ENCODE data around the gene TCHH.

The TCHH gene

DNA sequence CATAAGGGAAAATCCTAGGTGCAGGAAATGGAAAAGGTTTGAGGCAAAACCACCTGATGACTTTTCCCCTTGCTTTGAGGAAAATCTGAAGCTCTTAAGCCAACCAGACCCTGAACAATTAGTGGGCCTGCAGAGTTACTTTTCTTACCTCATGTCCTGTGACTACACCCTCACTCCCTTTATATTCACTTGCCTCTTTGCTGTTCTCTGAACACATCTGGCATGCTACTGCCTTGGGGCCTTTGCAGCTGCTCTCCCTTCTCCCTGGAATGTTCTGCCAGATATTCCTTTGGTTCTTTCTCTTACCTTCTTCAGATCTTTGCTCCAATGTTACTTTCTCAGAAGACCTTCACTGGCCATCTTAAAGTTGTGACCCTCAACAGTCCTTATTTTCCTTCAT is 22.0 kb upstream of the TCHH start:
- TF ChIP-seq SNAI2 (CRISPR knock-in tag; IDR thresholded peaks at IDR 0.05) (no peak), ZNF565 (CRISPR knock-in tag; conservative IDR thresholded peaks at IDR 0.05; ENCODE audit: low read depth) (no peak), CSDC2 (CRISPR knock-in tag; IDR thresholded peaks at IDR 0.05) (no peak), GLIS3 (CRISPR knock-in tag; IDR thresholded peaks at IDR 0.05) (no peak), OSR1 (CRISPR knock-in tag; IDR thresholded peaks at IDR 0.05) (no peak), TOX (CRISPR knock-in tag; IDR thresholded peaks at IDR 0.05; ENCODE audit: borderline replicate concordance) (no peak), TCF4 (CRISPR knock-in tag; IDR thresholded peaks at IDR 0.05; ENCODE audit: borderline replicate concordance) (no peak), ZFP30 (CRISPR knock-in tag; IDR thresholded peaks at IDR 0.05) (no peak), PPARA (CRISPR knock-in tag; IDR thresholded peaks at IDR 0.05; ENCODE audit: borderline replicate concordance) (no peak), RARB (CRISPR knock-in tag; IDR thresholded peaks at IDR 0.05) (no peak), BACH2 (CRISPR knock-in tag; IDR thresholded peaks at IDR 0.05; ENCODE audit: borderline replicate concordance) (no peak), ZFP3 (CRISPR knock-in tag; IDR thresholded peaks at IDR 0.05) (no peak), ESRRG (CRISPR knock-in tag; IDR thresholded peaks at IDR 0.05) (no peak), ZNF70 (CRISPR knock-in tag; IDR thresholded peaks at IDR 0.05) (no peak), ZC3H10 (CRISPR knock-in tag; IDR thresholded peaks at IDR 0.05) (no peak)
- TF ChIP-seq, protein P1, sequence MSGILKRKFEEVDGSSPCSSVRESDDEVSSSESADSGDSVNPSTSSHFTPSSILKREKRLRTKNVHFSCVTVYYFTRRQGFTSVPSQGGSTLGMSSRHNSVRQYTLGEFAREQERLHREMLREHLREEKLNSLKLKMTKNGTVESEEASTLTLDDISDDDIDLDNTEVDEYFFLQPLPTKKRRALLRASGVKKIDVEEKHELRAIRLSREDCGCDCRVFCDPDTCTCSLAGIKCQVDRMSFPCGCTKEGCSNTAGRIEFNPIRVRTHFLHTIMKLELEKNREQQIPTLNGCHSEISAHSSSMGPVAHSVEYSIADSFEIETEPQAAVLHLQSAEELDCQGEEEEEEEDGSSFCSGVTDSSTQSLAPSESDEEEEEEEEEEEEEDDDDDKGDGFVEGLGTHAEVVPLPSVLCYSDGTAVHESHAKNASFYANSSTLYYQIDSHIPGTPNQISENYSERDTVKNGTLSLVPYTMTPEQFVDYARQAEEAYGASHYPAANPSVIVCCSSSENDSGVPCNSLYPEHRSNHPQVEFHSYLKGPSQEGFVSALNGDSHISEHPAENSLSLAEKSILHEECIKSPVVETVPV (CRISPR knock-in tag; IDR thresholded peaks at IDR 0.05): no peak
- TF ChIP-seq, protein P2, sequence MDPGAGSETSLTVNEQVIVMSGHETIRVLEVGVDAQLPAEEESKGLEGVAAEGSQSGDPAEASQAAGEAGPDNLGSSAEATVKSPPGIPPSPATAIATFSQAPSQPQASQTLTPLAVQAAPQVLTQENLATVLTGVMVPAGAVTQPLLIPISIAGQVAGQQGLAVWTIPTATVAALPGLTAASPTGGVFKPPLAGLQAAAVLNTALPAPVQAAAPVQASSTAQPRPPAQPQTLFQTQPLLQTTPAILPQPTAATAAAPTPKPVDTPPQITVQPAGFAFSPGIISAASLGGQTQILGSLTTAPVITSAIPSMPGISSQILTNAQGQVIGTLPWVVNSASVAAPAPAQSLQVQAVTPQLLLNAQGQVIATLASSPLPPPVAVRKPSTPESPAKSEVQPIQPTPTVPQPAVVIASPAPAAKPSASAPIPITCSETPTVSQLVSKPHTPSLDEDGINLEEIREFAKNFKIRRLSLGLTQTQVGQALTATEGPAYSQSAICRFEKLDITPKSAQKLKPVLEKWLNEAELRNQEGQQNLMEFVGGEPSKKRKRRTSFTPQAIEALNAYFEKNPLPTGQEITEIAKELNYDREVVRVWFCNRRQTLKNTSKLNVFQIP (CRISPR knock-in tag; IDR thresholded peaks at IDR 0.05; ENCODE audit: borderline replicate concordance, low read depth): no peak
- TF ChIP-seq, protein P3, sequence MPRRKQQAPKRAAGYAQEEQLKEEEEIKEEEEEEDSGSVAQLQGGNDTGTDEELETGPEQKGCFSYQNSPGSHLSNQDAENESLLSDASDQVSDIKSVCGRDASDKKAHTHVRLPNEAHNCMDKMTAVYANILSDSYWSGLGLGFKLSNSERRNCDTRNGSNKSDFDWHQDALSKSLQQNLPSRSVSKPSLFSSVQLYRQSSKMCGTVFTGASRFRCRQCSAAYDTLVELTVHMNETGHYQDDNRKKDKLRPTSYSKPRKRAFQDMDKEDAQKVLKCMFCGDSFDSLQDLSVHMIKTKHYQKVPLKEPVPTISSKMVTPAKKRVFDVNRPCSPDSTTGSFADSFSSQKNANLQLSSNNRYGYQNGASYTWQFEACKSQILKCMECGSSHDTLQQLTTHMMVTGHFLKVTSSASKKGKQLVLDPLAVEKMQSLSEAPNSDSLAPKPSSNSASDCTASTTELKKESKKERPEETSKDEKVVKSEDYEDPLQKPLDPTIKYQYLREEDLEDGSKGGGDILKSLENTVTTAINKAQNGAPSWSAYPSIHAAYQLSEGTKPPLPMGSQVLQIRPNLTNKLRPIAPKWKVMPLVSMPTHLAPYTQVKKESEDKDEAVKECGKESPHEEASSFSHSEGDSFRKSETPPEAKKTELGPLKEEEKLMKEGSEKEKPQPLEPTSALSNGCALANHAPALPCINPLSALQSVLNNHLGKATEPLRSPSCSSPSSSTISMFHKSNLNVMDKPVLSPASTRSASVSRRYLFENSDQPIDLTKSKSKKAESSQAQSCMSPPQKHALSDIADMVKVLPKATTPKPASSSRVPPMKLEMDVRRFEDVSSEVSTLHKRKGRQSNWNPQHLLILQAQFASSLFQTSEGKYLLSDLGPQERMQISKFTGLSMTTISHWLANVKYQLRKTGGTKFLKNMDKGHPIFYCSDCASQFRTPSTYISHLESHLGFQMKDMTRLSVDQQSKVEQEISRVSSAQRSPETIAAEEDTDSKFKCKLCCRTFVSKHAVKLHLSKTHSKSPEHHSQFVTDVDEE (CRISPR knock-in tag; IDR thresholded peaks at IDR 0.05): no peak
- TF ChIP-seq, protein P4, sequence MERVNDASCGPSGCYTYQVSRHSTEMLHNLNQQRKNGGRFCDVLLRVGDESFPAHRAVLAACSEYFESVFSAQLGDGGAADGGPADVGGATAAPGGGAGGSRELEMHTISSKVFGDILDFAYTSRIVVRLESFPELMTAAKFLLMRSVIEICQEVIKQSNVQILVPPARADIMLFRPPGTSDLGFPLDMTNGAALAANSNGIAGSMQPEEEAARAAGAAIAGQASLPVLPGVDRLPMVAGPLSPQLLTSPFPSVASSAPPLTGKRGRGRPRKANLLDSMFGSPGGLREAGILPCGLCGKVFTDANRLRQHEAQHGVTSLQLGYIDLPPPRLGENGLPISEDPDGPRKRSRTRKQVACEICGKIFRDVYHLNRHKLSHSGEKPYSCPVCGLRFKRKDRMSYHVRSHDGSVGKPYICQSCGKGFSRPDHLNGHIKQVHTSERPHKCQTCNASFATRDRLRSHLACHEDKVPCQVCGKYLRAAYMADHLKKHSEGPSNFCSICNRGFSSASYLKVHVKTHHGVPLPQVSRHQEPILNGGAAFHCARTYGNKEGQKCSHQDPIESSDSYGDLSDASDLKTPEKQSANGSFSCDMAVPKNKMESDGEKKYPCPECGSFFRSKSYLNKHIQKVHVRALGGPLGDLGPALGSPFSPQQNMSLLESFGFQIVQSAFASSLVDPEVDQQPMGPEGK (CRISPR knock-in tag; IDR thresholded peaks at IDR 0.05; ENCODE audit: borderline replicate concordance): no peak
- TF ChIP-seq, protein P5, sequence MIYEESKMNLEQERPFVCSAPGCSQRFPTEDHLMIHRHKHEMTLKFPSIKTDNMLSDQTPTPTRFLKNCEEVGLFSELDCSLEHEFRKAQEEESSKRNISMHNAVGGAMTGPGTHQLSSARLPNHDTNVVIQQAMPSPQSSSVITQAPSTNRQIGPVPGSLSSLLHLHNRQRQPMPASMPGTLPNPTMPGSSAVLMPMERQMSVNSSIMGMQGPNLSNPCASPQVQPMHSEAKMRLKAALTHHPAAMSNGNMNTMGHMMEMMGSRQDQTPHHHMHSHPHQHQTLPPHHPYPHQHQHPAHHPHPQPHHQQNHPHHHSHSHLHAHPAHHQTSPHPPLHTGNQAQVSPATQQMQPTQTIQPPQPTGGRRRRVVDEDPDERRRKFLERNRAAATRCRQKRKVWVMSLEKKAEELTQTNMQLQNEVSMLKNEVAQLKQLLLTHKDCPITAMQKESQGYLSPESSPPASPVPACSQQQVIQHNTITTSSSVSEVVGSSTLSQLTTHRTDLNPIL (CRISPR knock-in tag; IDR thresholded peaks at IDR 0.05; ENCODE audit: low read depth): no peak
- no peak for ATAC-seq

DNA sequence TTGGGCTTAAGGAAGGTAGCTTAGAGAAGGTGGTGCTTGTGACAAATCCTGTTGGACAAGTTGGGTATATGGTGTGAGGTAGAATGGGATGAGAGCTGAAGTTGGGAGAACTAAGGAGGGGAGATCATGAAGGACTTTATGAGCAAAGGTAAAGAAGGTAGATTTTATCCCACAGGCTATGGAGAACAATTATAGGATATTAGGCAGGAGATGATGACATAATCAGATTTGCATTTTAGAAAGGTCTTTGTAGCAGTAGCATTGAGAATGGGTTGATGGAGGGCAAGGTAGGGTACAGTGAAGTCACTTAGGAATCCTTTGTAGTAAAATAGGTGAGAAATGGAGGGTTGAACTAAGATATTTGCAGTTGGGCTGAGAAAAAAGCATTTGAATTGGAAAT is 14.9 kb upstream of the TCHH start:
- no peak for TF ChIP-seq ISL1 (CRISPR knock-in tag; IDR thresholded peaks at IDR 0.05)
- TF ChIP-seq, protein P5 (CRISPR knock-in tag; IDR thresholded peaks at IDR 0.05; ENCODE audit: low read depth): no peak
- TF ChIP-seq ZC3H10 (CRISPR knock-in tag; IDR thresholded peaks at IDR 0.05): no peak
- TF ChIP-seq OSR1 (CRISPR knock-in tag; IDR thresholded peaks at IDR 0.05): no peak
- TF ChIP-seq ZFP30 (CRISPR knock-in tag; IDR thresholded peaks at IDR 0.05): no peak
- TF ChIP-seq, protein P2 (CRISPR knock-in tag; IDR thresholded peaks at IDR 0.05; ENCODE audit: borderline replicate concordance, low read depth): no peak
- TF ChIP-seq ZNF565 (CRISPR knock-in tag; conservative IDR thresholded peaks at IDR 0.05; ENCODE audit: low read depth): no peak
- TF ChIP-seq, protein P3 (CRISPR knock-in tag; IDR thresholded peaks at IDR 0.05): no peak
- TF ChIP-seq SNAI2 (CRISPR knock-in tag; IDR thresholded peaks at IDR 0.05): no peak

More for the DNA sequence above, 14.9 kb upstream of the TCHH start:
- no peak for ATAC-seq

Measured in SK-N-SH treated with all-trans-retinoic acid at 6 μM for 48 hours (cell line).